Adrenal gland (tissue), 5 donors: ENCODE measurements around the gene SELENOM.

Experiments used
- CTCF ChIP-seq, 6 experiments: fragments of 450-650 bp in 4 of 6; fragments of 200-600 bp in 2 of 6; sonication (generic) in 1 of 6; IDR thresholded peaks; 1 replicate in 5 of 6; 2 replicates in 1 of 6; pipeline versions ENCODE4 v1.5.1 to v1.8.0; 2016 to 2021; ENCODE audit warnings: antibody characterized with exemption in 6 of 6, mild to moderate bottlenecking in 2 of 6, moderate library complexity in 1 of 6
- POLR2A ChIP-seq, 2 donors: fragments of 450-650 bp; IDR thresholded peaks; one replicate each; pipeline ENCODE4 v1.6.1; 2017; ENCODE audit warnings: antibody characterized with exemption in 2 of 2, mild to moderate bottlenecking in 2 of 2, moderate library complexity in 1 of 2
- donor health status: DM: no; HTN: no; CAD: no.

GRCh38 chr22:31142285-31142684, 34.9 kb upstream of the SELENOM start:
- TF ChIP-seq POLR2A (IDR thresholded peaks at IDR 0.05), result no peak
- no peak for TF ChIP-seq CTCF (IDR thresholded peaks at IDR 0.05)
